ENCODE measurements around the gene MN1.

MN1 gene

DNA sequence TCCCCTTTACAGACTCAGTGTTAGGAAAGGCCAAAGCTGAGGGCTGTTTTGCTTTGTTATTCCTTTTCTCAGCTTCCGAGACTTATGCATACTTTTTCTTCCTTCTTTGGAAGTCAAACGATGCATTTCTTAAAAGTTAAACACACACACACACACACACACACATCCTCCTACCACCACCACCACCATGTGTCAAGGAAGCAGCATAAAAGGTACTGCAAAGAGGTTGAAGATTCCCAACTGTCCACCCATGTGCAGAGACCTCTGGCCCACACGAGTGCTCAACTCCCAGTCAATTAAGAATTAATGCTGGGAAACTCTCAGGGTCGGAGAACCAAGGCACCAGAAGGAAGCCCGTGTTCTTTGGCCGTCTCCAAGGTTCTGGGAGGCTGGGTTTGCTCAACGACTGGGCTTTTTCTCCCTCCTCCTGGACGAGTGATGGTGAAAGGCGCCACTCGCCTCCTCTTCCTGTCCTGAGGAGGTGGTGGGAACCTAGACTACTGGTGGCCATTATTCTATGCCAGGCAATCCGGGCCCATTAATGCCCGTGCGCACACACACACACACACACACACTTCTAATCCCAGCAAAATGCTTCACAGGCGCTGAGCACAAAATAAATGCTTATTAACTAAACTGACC, 15.1 kb downstream of the MN1 start:
- DNase-seq (ENCODE audit: low read depth in 3 of 3, low spot score in 1 of 3), result no peak

DNA sequence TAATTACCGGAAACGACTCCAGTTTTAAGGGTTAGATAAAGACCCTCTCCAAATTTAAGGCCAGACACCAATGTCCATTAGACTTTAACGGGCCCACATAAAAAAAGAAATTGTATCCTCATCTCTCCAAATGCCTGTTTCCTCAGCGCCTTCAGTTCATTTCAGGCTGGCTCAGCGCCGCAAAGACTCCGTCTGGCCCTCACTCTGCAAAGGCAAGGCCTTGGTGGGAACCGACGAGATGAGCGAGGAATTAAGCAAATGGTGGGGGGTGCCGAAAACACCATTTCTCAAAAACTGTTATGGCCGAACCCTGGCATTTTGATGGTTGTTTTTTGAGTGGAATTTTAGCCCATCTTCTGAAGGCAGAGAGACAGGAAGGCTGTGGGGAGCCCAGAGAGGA, 15.7 kb downstream of the MN1 start:
- no peak for DNase-seq (ENCODE audit: low read depth in 3 of 3, low spot score in 1 of 3)

DNA sequence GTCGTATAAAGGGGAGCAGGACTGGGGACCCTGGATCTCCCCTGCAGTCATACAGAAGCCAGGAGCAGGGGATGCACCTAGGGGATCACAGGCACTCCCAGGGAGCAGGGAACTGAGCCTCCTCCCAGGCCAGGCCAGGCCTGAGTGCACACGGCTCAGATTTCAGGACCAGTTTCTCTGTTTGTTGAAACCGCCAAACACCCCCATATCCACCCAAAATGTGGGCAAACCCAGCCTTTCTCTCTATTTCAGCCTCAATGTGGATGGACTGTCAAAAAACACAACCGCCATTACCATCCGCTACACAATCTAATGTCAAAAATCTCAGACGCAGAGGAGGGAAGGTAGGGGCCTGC, 17.5 kb downstream of the MN1 start:
- DNase-seq (ENCODE audit: low read depth in 3 of 3, low spot score in 1 of 3), result no peak

DNA sequence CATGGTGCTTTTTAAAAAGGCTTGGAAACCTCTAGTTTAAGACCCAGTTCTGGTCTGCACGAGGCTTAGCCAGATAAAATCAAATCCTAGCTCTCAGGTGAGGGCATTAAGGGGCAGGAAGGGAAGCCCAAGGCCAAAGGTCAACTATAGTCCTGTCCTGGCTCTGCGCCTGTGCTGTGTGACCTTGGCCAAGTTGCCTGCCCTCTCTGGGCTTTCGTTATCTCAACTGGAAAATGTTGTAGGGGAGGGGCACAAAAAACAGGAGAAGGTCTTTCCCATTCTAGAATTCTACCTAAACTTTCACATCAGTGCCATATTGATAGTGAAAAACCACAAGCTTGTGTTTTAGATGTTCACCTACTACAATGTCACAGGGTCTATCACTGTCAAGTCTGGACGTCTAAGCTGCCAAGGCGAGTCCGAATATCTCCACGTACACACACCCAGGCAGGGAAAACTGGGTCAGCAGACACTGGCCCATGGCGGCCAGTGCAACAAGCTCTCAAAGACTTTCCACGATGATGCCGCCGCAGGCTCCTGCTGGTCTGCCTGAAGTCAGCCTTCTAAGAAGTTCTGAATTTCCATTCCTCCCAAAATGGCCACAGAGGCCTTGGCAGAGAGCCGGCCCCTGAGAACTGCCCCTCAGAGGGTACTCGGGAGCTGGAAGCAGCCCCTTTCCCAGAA, 18.0 kb downstream of the MN1 start:
- DNase-seq (ENCODE audit: low read depth in 3 of 3, low spot score in 1 of 3), result no peak

DNA sequence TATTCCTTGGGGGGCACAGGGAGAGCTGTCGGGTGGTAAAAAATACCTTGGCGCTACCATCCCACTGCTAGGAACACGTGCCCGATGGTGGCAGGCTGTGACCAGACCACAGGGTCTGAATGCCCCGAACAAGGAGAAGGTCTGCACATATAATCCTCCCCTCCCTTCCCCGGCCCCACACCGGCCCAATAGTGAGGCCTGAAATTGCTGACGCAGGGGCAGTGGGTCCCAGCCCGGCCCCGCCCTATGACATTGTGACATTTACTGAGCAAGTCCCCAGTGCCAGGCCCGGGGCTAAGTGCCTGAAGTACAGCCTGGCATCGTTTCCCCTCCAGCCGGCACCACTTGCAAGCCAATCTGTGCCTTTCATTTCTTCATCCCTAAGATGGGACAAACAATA, 19.5 kb downstream of the MN1 start:
- DNase-seq (ENCODE audit: low read depth in 3 of 3, low spot score in 1 of 3), result no peak

DNA sequence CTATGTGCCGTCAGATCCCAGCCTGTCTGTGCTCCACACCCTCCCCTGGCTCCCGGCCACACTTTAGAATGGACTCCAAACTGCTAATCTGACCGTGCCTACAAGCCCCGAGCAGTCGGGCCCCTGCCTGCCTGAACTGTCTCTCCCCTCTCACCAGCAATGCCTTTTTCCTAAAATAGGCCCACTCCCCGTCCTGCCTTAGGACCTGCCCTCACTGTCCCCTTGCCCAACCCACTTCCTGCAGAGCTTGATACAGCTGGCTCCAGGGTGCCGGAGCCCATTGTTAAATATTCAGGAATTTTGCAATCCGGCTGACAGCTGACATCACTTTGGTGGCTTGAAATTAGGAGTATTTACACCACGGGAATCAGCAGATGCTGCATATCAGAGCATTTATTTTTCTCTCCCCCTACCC, 21.4 kb downstream of the MN1 start:
- no peak for DNase-seq (ENCODE audit: low read depth in 3 of 3, low spot score in 1 of 3)

DNA sequence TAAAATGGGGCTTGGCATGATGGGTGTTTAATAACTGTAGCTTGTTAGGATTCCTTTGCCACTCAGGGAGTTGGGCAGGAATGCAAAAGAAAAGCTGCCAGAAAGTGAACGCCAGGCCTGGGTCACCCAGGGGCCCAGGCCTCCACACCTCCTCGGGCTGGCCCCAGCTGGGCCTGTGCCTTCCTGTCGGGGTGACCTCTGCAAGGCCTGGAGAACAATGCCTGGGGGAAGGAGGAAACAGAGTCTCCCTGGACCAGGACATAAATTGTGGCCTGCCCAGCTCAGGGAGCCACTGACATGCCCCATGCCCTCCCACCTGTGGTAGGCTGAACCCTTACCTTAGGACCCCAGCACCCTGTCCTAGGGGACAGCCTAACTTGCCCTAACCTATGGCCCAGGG, 21.9 kb downstream of the MN1 start:
- no peak for DNase-seq (ENCODE audit: low read depth in 3 of 3, low spot score in 1 of 3)

DNA sequence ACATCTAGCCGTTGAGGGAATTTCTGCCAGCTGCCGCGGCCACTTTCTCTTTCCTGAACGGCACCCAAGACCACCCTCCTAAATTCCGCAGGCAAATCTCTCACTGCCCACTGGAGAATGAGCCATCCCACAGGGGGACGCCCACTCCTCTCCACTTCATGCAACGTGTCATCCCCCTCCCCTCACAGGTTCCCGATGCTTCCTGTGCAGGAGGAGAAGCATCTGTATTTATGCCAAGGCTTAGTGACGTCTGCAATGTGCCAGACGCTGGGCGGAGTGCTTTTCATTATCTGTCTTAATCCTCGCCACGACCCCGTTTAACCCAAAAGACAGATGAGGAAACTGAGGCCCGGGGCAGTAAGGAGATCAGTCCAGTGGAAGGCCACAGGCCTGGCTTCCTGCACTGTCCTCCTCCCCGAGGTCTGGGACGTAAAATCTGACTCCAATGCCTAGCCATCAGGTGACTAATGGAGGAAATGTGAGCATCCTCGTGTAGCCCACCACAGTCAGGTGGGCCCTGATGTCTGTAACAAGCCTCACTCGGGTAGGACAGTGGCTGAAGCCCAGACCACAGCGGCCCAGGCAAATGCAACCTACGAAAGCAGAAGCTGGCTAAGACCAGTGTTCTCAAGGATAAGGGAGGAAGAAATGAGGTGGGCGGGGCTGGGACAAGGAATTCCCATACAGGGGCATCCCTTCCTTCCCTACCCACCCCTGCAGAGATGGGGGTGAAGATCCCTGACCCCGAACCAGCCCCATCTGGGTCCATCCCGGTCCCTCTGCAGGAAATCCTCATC, 23.1 kb downstream of the MN1 start:
- DNase-seq (ENCODE audit: low read depth in 3 of 3, low spot score in 1 of 3), result no peak

DNA sequence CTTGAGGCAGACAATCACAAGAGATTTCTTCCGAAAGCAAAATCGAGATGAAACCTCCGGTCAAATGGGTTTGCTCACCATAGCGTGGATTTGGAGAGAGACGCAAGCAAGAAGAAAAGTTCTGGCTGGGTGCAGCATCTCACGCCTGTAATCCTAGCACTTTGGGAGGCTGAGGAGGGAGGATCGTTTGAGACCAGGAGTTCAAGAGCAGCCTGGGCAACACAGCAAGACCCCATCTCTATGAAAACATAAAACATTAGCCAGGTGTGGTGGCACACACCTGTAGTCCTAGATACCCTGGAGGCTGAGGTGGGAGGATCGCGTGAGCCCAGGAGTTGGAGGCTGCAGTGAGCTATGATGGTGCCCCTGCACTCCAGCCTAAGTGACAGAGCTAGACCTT, 24.4 kb downstream of the MN1 start:
- no peak for DNase-seq (ENCODE audit: low read depth in 3 of 3, low spot score in 1 of 3)

DNA sequence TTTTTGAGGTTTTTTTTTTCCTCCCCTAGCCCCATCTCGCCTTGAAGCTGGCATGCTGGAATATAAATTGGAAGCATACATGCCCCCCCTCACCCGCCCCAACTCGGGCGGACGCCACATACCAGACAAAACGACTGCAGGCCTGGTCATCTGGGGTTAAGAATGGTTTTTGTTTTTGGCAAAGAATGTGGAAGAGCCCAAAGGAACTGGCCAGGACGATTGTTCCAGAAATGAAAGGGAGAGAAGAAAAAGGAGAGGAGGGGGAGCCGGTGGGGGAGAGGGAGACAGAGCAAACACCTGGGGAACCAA, 25.0 kb downstream of the MN1 start:
- DNase-seq (ENCODE audit: low read depth in 3 of 3, low spot score in 1 of 3), result no peak

DNA sequence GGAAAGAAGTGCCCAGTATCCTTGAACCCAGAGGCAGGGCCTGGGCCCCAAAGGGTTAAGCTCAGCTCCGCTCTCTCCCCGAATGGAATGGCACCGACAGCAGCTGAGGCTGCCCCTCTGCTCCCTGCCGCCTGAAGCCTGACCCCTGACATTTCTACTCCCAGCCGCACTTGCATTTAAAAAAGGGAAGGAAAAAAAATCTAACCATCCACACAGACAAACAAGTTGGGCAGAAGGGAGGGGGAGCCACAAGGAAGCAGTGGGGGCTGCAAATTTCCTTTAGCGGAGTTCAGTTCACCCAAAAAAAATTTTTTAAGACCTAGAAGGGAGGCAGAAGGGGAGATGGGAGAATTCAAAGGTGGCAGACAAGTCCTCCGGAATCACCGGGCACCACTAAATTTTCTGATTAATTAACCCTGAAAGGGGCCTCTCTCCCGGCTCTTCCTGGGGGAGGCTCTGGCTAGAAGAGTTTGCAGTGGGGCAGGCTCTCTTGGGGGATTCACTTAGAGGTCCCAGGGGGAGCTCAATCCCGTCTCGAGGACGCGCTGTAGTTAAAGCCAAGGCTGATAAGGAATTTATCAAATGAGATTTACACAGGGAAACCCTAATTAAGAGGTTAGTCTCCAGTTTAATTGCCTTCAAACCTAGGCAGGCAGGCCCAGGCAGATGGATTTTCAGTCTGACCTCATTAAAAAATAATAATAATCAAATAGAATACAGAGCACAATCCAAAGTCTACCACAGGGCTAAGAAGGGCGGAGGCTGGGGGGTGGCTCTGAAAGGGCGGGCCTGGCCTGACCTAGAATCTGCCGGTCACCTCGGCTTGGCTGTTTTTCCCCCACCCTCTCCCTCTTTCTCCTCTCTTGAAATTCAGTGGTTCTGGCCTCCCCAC, 25.6 kb downstream of the MN1 start:
- DNase-seq (ENCODE audit: low read depth in 3 of 3, low spot score in 1 of 3), result no peak

DNA sequence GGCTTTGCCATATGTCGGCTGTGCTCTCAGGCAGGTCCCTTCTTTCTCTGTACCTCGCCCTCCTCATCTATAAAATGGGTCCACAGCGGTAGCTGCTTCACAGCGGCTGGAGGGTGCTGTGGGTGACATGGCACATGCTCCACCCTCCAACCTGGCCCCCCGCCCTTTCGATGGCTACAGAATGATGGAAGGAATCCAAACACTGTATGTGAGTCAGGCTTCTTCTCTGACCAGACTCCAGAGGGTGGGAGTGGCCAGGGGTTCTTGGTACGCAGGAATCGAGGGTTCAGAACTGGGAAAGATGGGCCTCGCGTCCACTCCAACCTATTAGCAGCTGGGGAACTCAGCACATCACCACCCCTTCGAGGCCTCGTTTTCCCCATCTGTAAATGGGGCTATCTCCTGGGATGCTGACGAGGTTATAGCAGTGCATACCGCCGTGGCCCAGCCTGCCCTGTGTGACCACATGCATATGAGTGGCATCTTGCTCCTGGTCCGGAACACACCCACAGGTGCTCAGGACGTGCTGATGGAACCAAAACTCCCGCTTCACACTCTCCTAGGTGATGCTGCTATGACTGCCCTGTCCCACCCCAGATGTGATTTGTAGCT, 26.4 kb downstream of the MN1 start:
- no peak for DNase-seq (ENCODE audit: low read depth in 3 of 3, low spot score in 1 of 3)

DNA sequence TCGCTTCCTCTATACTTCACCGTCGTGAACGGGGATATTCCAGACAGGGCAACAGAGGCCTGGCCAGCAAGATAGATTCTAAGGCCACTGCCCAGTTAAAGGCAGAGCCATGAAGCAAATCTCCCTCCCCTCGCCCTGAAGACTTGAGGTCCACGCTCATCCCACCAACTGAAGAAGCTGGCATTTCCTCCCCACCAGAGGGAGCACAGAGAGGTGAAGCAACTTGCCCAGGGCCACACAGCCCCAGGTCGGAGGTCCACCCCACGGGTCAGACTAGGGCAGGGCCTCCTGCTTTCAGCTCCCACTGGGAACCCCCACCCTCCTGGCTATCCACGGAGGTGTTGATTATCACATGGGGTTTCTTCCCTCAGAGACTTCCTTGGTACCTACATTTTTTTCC, 27.4 kb downstream of the MN1 start:
- no peak for DNase-seq (ENCODE audit: low read depth in 3 of 3, low spot score in 1 of 3)

DNA sequence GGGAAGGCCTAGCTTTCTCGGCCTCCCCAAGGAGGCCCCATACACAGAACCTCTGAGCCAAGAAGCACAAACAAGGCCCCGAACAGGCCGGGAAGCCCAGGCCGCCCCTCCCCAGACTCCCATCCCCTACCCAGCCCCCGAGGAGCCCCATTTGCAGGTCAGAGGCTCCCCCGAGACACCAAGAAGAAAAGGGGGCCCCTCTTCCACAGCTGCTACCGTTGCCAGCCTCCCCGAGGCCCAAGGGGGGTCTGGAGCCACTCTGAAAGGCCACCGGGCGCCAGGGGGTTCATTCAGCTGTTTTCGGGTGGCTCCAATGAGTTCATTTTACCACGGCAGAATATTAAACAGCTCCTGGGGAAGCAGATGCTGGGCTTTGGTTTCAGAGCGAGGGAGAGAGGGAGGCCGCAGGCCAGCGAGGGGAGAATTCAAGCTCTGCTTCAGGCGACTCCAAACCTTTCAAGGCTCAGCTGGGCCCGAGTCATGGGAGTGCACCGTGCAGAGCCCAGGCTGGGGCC, 28.5 kb downstream of the MN1 start:
- no peak for DNase-seq (ENCODE audit: low read depth in 3 of 3, low spot score in 1 of 3)

DNA sequence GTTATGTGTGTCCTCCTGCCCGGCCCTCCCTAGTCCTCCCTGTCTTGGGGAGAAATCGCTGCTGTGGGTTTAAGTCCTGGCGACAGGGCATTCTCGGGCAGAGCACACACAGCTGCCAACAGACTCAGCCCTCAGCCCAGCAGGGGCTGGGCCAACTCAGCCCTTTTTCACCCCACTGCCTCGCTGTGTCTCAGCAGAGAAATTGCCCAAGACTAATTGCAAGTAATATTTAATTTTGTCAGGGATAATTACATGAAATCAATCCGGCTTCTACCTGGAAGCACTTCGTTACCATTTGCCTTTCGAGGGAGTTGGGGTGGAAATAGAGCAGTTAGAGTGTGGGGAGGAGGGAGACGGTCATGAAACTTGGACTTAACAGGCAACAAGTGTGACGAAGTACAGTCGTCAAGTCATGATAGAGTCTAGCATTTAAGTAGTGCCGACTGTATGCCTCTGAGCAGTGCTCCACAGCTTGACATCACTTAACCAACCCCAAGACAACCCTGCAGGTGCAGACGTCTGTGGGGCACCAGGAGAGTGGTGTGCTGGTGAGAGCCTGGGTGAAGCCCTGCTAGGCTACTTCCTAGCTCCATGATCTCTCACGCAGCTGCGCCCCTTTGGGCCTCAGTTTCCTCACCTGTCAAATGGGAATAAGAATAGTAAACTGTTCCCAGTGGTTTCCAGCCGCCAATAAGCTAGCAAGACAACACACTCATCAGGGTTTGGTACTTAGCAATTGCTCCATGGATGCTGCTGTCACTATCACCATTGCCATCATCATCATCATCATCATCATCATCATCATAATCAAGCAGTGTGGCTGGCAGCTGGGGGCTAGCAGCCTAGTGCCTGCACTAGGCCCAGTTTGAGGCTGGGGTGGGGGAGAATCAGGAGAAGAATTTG, 29.2 kb downstream of the MN1 start:
- no peak for DNase-seq (ENCODE audit: low read depth in 3 of 3, low spot score in 1 of 3)

DNA sequence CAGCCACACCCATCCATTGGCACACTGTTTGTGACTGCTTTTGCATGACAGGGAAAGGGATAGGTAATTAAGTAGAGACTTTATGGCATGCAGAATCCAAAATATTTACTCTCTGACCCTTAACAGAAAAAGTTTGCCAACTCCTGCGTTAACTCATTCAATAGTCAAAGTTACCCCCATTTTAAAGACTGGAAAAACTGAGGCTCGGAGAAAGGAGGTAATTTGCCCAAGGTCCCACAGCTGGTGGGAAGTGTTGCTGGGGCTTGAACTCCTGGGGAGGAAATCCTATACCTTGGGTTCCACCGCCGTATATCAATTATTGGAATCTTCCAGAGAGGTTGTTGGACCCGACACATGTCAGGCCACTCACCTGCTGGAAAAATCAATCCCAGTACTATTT, 29.9 kb downstream of the MN1 start:
- DNase-seq (ENCODE audit: low read depth in 3 of 3, low spot score in 1 of 3), result no peak

DNA sequence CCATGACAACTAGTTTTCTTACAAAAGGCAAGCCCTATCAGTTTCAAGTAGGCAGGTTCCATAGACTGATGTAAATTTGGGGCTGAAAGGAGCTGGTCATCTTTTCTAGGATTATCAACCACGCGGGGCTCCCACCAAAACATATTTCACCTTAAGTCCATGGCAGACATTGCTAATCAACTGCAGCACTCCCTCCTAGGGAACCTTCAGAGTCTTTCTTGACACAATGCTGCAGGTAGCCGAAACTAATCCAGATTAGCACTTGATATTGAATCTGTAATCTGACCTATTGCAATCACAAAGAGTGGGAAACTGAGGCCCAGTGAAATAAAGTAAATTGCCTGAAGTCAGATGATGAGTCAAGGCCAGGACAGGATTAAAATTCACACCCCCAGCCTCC, 32.5 kb downstream of the MN1 start:
- DNase-seq (ENCODE audit: low read depth in 3 of 3, low spot score in 1 of 3), result no peak

DNA sequence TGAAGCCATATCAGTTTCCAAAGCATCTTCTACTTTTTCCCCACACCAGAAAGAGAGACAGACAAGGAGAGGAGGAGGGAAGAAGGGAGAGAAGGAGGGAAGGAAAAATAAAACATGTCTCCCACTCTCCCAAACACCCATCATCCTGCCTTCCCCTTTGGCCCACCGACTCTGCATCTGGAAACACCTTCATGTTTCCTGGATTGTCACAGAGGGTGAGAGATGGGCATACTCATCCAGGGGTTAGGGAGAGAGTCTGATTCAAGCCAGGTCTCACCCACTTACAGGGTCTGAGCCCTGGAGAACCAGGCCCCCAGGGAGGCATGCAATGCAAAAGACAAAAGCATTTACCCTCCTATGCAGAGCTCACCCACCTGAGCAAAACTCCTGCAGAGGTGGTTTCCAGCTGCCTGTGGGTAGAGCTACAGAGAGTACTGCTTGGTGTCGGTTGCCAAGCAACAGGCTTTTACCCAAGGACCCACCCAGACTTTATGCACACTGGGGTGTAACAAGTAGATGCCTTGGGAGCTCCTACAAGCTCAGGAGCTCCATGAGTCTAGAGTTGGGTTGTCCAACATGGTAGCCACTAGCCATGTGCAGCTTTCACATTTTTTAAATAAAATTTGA, 33.4 kb downstream of the MN1 start:
- DNase-seq (ENCODE audit: low read depth in 3 of 3, low spot score in 1 of 3), result no peak

DNA sequence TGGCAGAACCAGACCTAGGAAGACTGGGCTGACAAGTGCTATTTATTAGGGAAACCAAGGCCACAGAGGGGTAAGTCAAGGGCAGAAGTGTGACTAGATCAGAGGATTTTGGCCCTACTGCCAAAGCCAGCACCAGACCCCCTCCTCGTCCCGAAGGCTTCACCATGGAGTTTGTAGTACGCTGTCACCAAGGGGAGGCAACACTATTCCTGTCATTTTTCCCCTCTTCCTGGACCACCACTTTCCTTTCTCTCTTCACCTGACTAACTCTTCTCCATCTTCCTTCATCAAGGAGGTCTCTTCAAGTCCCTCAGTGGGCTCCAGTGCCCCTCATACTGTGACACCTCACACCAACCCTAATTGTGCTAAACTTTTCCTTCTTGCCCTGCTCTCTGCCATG, 34.9 kb downstream of the MN1 start:
- no peak for DNase-seq (ENCODE audit: low read depth in 3 of 3, low spot score in 1 of 3)
